Right cardiac atrium (tissue), 5 donors: ENCODE results near the gene SLC17A4. TPM values are rescaled to one million over a fixed set of nuclear protein-coding genes. Genes with fewer than 3 reads are reported as not detected.
A peak's percentile ranks its signal among the peaks of the same experiment; 100 is the strongest.

Source experiments
- ATAC-seq, 2 donors: fragments of 200-7000 bp; cut with Tn5 transposase; one replicate each; pipeline versions ENCODE4 v1.8.0 to v1.9.1; 2020; ENCODE audit warnings: moderate library complexity in 2 of 2, mild to moderate bottlenecking in 1 of 2
- DNase-seq, 3 donors: peaks; one replicate each; pipeline ENCODE4 v3.0.0-alpha.2; 2020
- H3K27ac ChIP-seq: one replicate; pipeline ENCODE4 v1.5.1; 2013; ENCODE audit warnings: mild to moderate bottlenecking, low read length, control low read depth, moderate library complexity
- H3K27me3 ChIP-seq: one replicate; pipeline ENCODE4 v1.6.1; 2013; ENCODE audit not compliant: control insufficient read depth, insufficient read depth
- H3K4me1 ChIP-seq: one replicate; pipeline ENCODE4 v1.6.1; 2013; ENCODE audit warnings: low read length; ENCODE audit not compliant: control insufficient read depth, insufficient read depth
- H3K4me3 ChIP-seq: one replicate; pipeline ENCODE4 v1.5.1; 2013; ENCODE audit warnings: low read length, control low read depth
- H3K9me3 ChIP-seq: one replicate; pipeline ENCODE4 v1.6.1; 2013; ENCODE audit warnings: low read length; ENCODE audit not compliant: control insufficient read depth
- WGBS: extraction: QIAGEN DNeasy Blood & Tissue Kit; methylation state at CpG from one replicate; pipeline ENCODE4 v1.1.7; 2013; 5-methylcytosine and 5-hydroxymethylcytosine counted together
- intact Hi-C, 4 donors: fragments of 100-400 bp; cut with DNase I; formaldehyde crosslinking; loops; one replicate each; pipeline versions ENCODE4 v1.11.0 to v1.14.0; 2022 to 2023
- long read RNA-seq, 4 donors: library from polyadenylated mRNA; unstranded; transcript quantifications; one replicate each; pipeline ENCODE4 v2.0.0, GENCODE V29; 2020 to 2021
- polyA plus RNA-seq: library from polyadenylated mRNA; stranded (reverse); fragments of 200-250 nt; gene quantifications from one replicate; pipeline ENCODE4 v1.2.3, GENCODE V29; 2013
- total RNA-seq, 4 donors: library from RNA; stranded (reverse); fragmentation: NEBNext Ultra II Directional; extraction: Animal tissue kit (Norgen Biotek cat#: 25700); gene quantifications; one replicate each; pipeline ENCODE4 v1.2.1, GENCODE V29; 2021
- donor health status: healthy with polysubstance abuse.
- donor health status: DM: no; HTN: yes; CAD: no.
- donor health status: DM: no; HTN: no; CAD: no.
- donor health status: DM: no; HTN: yes; CAD: no; lungs with severe emphysema.
- donor health status: DM: yes; HTN: yes; CAD: no.

SLC17A4 gene
- total RNA-seq (not detected), polyA plus RNA-seq (0.02 TPM)
- long read RNA-seq, donor 1, result 0 reads
- long read RNA-seq, donor 2, result 0 reads
- long read RNA-seq, donor 3, result 0 reads
- long read RNA-seq, donor 4, result 0 reads

- H3K27ac ChIP-seq, result no peak within 1 kb of the TSS
- no peaks in the 10 kb centered on the region for H3K27me3 ChIP-seq
- no peaks in the 10 kb centered on the region for H3K9me3 ChIP-seq
- intact Hi-C loops, result no loop called here
- no peak within 1 kb of the TSS for H3K4me3 ChIP-seq
- DNase-seq (no peak), ATAC-seq (no peak)
- no peaks in the 10 kb centered on the region for H3K4me1 ChIP-seq
Measured at GRCh38 chr6:25754535-25754934, at the start of gene SLC17A4. Gene SLC17A4, plus strand, starts transcription at chr6:25754742. Its CDS starts 7,221 bp downstream, at chr6:25761963.

- 71% methylated on average over 6 of the region's 6 CpGs for WGBS
- no peak for ATAC-seq
- peak; percentile 42 to 65 (median 43) for DNase-seq
- Histone ChIP-seq H3K27ac (no peak overlapping the region), H3K4me3 (no peak overlapping the region), H3K4me1 (no peaks in the 10 kb centered on the region), H3K27me3 (no peaks in the 10 kb centered on the region), H3K9me3 (no peaks in the 10 kb centered on the region)
- intact Hi-C loops, result no loop called here
Measured at GRCh38 chr6:25706314-25707014, 48.1 kb upstream of the SLC17A4 start.

GRCh38 chr6:25709761-25710160 is 44.8 kb upstream of the SLC17A4 start:
- no peak for ATAC-seq
- intact Hi-C loops, result loop anchor here in 1 of 4 donors (5.0 kb wide), 1 partner anchor 487 kb away; no protein-coding TSS in a partner anchor
- H3K27ac ChIP-seq, result no peak overlapping the region
- WGBS, result 90% methylated on average over 10 of the region's 10 CpGs
- no peak overlapping the region for H3K4me3 ChIP-seq
- no peaks in the 10 kb centered on the region for H3K4me1 ChIP-seq
- no peak for DNase-seq
- no peaks in the 10 kb centered on the region for H3K27me3 ChIP-seq
- H3K9me3 ChIP-seq, result no peaks in the 10 kb centered on the region

GRCh38 chr6:25710287-25710686 is 44.3 kb upstream of the SLC17A4 start:
- Histone ChIP-seq H3K27me3 (no peaks in the 10 kb centered on the region), H3K4me3 (no peak overlapping the region), H3K4me1 (no peaks in the 10 kb centered on the region), H3K27ac (no peak overlapping the region), H3K9me3 (no peaks in the 10 kb centered on the region)
- DNase-seq, result no peak
- WGBS, result 79% methylated on average over 14 of the region's 14 CpGs
- no peak for ATAC-seq
- intact Hi-C loops, result loop anchor here in 1 of 4 donors (5.0 kb wide), 1 partner anchor 488 kb away; no protein-coding TSS in a partner anchor

GRCh38 chr6:25713824-25714223 is 40.7 kb upstream of the SLC17A4 start:
- DNase-seq (no peak), ATAC-seq (no peak)
- H3K4me1 ChIP-seq, result no peaks in the 10 kb centered on the region
- intact Hi-C loops, result loop anchor here in 1 of 4 donors (5.0 kb wide), 1 partner anchor 492 kb away; no protein-coding TSS in a partner anchor
- 47% methylated on average over 1 of the region's 1 CpG for WGBS
- no peaks in the 10 kb centered on the region for H3K9me3 ChIP-seq
- no peak overlapping the region for H3K27ac ChIP-seq
- no peak overlapping the region for H3K4me3 ChIP-seq
- H3K27me3 ChIP-seq, result no peaks in the 10 kb centered on the region

GRCh38 chr6:25714765-25715164 is 39.8 kb upstream of the SLC17A4 start:
- DNase-seq, result no peak
- peak in 1 of 2 donors; percentile 83 for ATAC-seq
- H3K9me3 ChIP-seq, result no peaks in the 10 kb centered on the region
- intact Hi-C loops, result loop anchor here in 2 of 4 donors (5.0 kb wide), 2 partner anchors 482 to 492 kb away; no protein-coding TSS in a partner anchor
- H3K27ac ChIP-seq, result no peak overlapping the region
- no peak overlapping the region for H3K4me3 ChIP-seq
- H3K4me1 ChIP-seq, result no peaks in the 10 kb centered on the region
- no peaks in the 10 kb centered on the region for H3K27me3 ChIP-seq
- 49% methylated on average over 3 of the region's 3 CpGs for WGBS

- DNase-seq (no peak), ATAC-seq (no peak)
- Histone ChIP-seq H3K9me3 (no peaks in the 10 kb centered on the region), H3K4me1 (no peaks in the 10 kb centered on the region), H3K4me3 (no peak overlapping the region), H3K27me3 (no peaks in the 10 kb centered on the region), H3K27ac (no peak overlapping the region)
- intact Hi-C loops, result loop anchor here in 2 of 4 donors (5.0 kb wide), 2 partner anchors 483 to 493 kb away; no protein-coding TSS in a partner anchor
- 89% methylated on average over 4 of the region's 4 CpGs for WGBS
Measured at GRCh38 chr6:25715794-25716193, 38.7 kb upstream of the SLC17A4 start.

GRCh38 chr6:25717866-25718740 is 36.4 kb upstream of the SLC17A4 start:
- Histone ChIP-seq H3K27ac (no peak overlapping the region), H3K4me3 (no peak overlapping the region), H3K9me3 (no peaks in the 10 kb centered on the region), H3K27me3 (no peaks in the 10 kb centered on the region), H3K4me1 (no peaks in the 10 kb centered on the region)
- no peak for DNase-seq
- intact Hi-C loops, result loop anchor here in 2 of 4 donors (5.0 kb wide), 2 partner anchors 486 to 496 kb away; no protein-coding TSS in a partner anchor
- WGBS, result 35% methylated on average over 6 of the region's 6 CpGs
- no peak for ATAC-seq

GRCh38 chr6:25726122-25726911 is 28.2 kb upstream of the SLC17A4 start:
- DNase-seq (no peak), ATAC-seq (no peak)
- Histone ChIP-seq H3K4me1 (no peaks in the 10 kb centered on the region), H3K9me3 (no peaks in the 10 kb centered on the region), H3K4me3 (no peak overlapping the region), H3K27ac (no peak overlapping the region), H3K27me3 (no peaks in the 10 kb centered on the region)
- intact Hi-C loops, result no loop called here
- 93% methylated on average over 37 of the region's 37 CpGs for WGBS

GRCh38 chr6:25727028-25727427 is 27.5 kb upstream of the SLC17A4 start:
- 90% methylated on average over 14 of the region's 14 CpGs for WGBS
- Histone ChIP-seq H3K27ac (no peak overlapping the region), H3K4me1 (no peaks in the 10 kb centered on the region), H3K9me3 (no peaks in the 10 kb centered on the region), H3K27me3 (no peaks in the 10 kb centered on the region), H3K4me3 (no peak overlapping the region)
- DNase-seq, result no peak
- no peak for ATAC-seq
- intact Hi-C loops, result no loop called here
